IPS-15b (cell line): Measurements from ENCODE around the gene SOHLH1.

Experiments
- H3K27me3 ChIP-seq: one replicate; pipeline ENCODE4 v1.6.1; 2013; ENCODE audit warnings: low read length; ENCODE audit not compliant: control insufficient read depth, insufficient read depth
- H3K36me3 ChIP-seq: one replicate; pipeline ENCODE4 v1.6.1; 2013; ENCODE audit warnings: low read length; ENCODE audit not compliant: control insufficient read depth, insufficient read depth
- H3K4me1 ChIP-seq: one replicate; pipeline ENCODE4 v1.6.1; 2013; ENCODE audit warnings: mild to moderate bottlenecking, low read length; ENCODE audit not compliant: control insufficient read depth, insufficient read depth
- H3K4me3 ChIP-seq: one replicate; pipeline ENCODE4 v1.5.1; 2013; ENCODE audit warnings: low read depth, low read length
- H3K9ac ChIP-seq: one replicate; pipeline ENCODE4 v1.6.1; 2013; ENCODE audit warnings: low read depth, mild to moderate bottlenecking, low read length
- H3K9me3 ChIP-seq: one replicate; pipeline ENCODE4 v1.6.1; 2013; ENCODE audit warnings: mild to moderate bottlenecking, low read length; ENCODE audit not compliant: control insufficient read depth, insufficient read depth

SOHLH1 gene

GRCh38 chr9:135739271-135740220 is 40.3 kb upstream of the SOHLH1 start:
- Histone ChIP-seq H3K36me3 (no peaks in the 10 kb centered on the region), H3K4me1 (no peaks in the 10 kb centered on the region), H3K27me3 (no peaks in the 10 kb centered on the region), H3K4me3 (no peak overlapping the region), H3K9me3 (no peaks in the 10 kb centered on the region), H3K9ac (no peak overlapping the region)

- H3K27me3 ChIP-seq, result no peaks in the 10 kb centered on the region
Observed at GRCh38 chr9:135737840-135738521, 38.7 kb upstream of the SOHLH1 start.

GRCh38 chr9:135736979-135737839 is 37.9 kb upstream of the SOHLH1 start:
- H3K27me3 ChIP-seq, result no peaks in the 10 kb centered on the region
- no peaks in the 10 kb centered on the region for H3K36me3 ChIP-seq
- H3K9ac ChIP-seq, result no peak overlapping the region
- H3K9me3 ChIP-seq, result peaks cover 4% of the 10 kb centered on the region
- no peak overlapping the region for H3K4me3 ChIP-seq
- no peaks in the 10 kb centered on the region for H3K4me1 ChIP-seq

More at GRCh38 chr9:135737840-135738521, 38.7 kb upstream of the SOHLH1 start:
- Histone ChIP-seq H3K36me3 (no peaks in the 10 kb centered on the region), H3K4me3 (no peak overlapping the region), H3K9ac (no peak overlapping the region), H3K4me1 (no peaks in the 10 kb centered on the region), H3K9me3 (no peaks in the 10 kb centered on the region)

GRCh38 chr9:135736272-135736978 is 37.1 kb upstream of the SOHLH1 start:
- H3K4me1 ChIP-seq, result no peaks in the 10 kb centered on the region
- no peak overlapping the region for H3K4me3 ChIP-seq
- H3K27me3 ChIP-seq, result no peaks in the 10 kb centered on the region
- no peak overlapping the region for H3K9ac ChIP-seq
- H3K9me3 ChIP-seq, result peaks cover 4% of the 10 kb centered on the region
- no peaks in the 10 kb centered on the region for H3K36me3 ChIP-seq

GRCh38 chr9:135734616-135735144 is 35.4 kb upstream of the SOHLH1 start:
- Histone ChIP-seq H3K9ac (no peak overlapping the region), H3K4me3 (no peak overlapping the region), H3K9me3 (peaks cover 4% of the 10 kb centered on the region), H3K36me3 (no peaks in the 10 kb centered on the region), H3K4me1 (no peaks in the 10 kb centered on the region), H3K27me3 (no peaks in the 10 kb centered on the region)

GRCh38 chr9:135732569-135733257 is 33.4 kb upstream of the SOHLH1 start:
- peaks cover 4% of the 10 kb centered on the region for H3K9me3 ChIP-seq
- H3K27me3 ChIP-seq, result no peaks in the 10 kb centered on the region
- no peak overlapping the region for H3K9ac ChIP-seq
- no peaks in the 10 kb centered on the region for H3K4me1 ChIP-seq
- H3K4me3 ChIP-seq, result no peak overlapping the region
- H3K36me3 ChIP-seq, result no peaks in the 10 kb centered on the region

GRCh38 chr9:135731454-135731853 is 32.2 kb upstream of the SOHLH1 start:
- H3K9me3 ChIP-seq, result peaks cover 4% of the 10 kb centered on the region
- no peak overlapping the region for H3K9ac ChIP-seq
- no peak overlapping the region for H3K4me3 ChIP-seq
- no peaks in the 10 kb centered on the region for H3K36me3 ChIP-seq
- H3K27me3 ChIP-seq, result no peaks in the 10 kb centered on the region
- no peaks in the 10 kb centered on the region for H3K4me1 ChIP-seq

GRCh38 chr9:135729480-135729879 is 30.2 kb upstream of the SOHLH1 start:
- H3K27me3 ChIP-seq, result no peaks in the 10 kb centered on the region
- no peak overlapping the region for H3K9ac ChIP-seq
- H3K4me1 ChIP-seq, result no peaks in the 10 kb centered on the region
- H3K36me3 ChIP-seq, result no peaks in the 10 kb centered on the region
- no peak overlapping the region for H3K4me3 ChIP-seq
- peaks cover 4% of the 10 kb centered on the region for H3K9me3 ChIP-seq

- Histone ChIP-seq H3K4me3 (no peak overlapping the region), H3K9me3 (peaks cover 4% of the 10 kb centered on the region), H3K9ac (no peak overlapping the region), H3K36me3 (no peaks in the 10 kb centered on the region), H3K27me3 (no peaks in the 10 kb centered on the region), H3K4me1 (no peaks in the 10 kb centered on the region)
Observed at GRCh38 chr9:135728436-135729110, 29.3 kb upstream of the SOHLH1 start.

- Histone ChIP-seq H3K9me3 (peaks cover under 1% of the 10 kb centered on the region), H3K4me3 (no peak overlapping the region), H3K27me3 (no peaks in the 10 kb centered on the region), H3K36me3 (no peaks in the 10 kb centered on the region), H3K4me1 (no peaks in the 10 kb centered on the region), H3K9ac (no peak overlapping the region)
Observed at GRCh38 chr9:135727257-135727875, 28.1 kb upstream of the SOHLH1 start.
